ENCODE measurements around the gene SAP130. TPM values are rescaled to one million over a fixed set of nuclear protein-coding genes. Genes with fewer than 3 reads are reported as not detected.

The SAP130 gene
- total and polyA plus RNA-seq, 7 donors: 6.3 to 14.3 (median 10.5) TPM

DNA sequence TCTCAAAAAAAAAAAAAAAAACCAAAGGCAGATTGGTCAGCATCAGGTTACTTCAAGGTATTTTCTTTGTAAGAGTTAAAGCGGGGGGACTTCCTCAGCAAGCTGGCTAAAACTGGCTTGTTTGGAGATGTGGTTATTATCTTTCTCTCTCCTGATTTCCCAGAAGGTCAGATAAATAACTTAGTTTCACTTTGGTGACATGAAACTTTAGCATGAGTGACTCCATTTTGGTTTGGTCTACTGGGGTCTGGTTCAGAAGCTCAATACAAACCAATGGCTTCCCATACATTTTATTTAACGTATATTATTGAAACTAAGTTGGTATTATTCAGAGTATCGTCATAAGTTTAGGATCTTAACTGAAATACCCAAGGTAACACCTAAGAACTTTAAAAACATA is 100.5 kb downstream of the SAP130 start:
- no peaks in the 10 kb centered on the region for H3K9me3 ChIP-seq
- whole genome bisulfite sequencing, 3 donors: 85 to 94% (median 89%) methylated on average over 3 of the region's 3 CpGs
- H3K36me3 ChIP-seq (ENCODE audit: insufficient read depth in 1 of 2, low read depth in 1 of 2): no peaks in the 10 kb centered on the region
- H3K27me3 ChIP-seq (ENCODE audit: insufficient read depth in 3 of 3, low read length in 2 of 3): no peaks in the 10 kb centered on the region
- H3K4me3 ChIP-seq: no peak overlapping the region
- H3K27ac ChIP-seq: no peak overlapping the region
- TF ChIP-seq, protein P1, sequence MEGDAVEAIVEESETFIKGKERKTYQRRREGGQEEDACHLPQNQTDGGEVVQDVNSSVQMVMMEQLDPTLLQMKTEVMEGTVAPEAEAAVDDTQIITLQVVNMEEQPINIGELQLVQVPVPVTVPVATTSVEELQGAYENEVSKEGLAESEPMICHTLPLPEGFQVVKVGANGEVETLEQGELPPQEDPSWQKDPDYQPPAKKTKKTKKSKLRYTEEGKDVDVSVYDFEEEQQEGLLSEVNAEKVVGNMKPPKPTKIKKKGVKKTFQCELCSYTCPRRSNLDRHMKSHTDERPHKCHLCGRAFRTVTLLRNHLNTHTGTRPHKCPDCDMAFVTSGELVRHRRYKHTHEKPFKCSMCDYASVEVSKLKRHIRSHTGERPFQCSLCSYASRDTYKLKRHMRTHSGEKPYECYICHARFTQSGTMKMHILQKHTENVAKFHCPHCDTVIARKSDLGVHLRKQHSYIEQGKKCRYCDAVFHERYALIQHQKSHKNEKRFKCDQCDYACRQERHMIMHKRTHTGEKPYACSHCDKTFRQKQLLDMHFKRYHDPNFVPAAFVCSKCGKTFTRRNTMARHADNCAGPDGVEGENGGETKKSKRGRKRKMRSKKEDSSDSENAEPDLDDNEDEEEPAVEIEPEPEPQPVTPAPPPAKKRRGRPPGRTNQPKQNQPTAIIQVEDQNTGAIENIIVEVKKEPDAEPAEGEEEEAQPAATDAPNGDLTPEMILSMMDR (IDR thresholded peaks at IDR 0.05): no peak
- ATAC-seq: no peak
- no peaks in the 10 kb centered on the region for H3K4me1 ChIP-seq
- no peak for DNase-seq
- intact Hi-C loops (cut with DNase I): no loop called here

DNA sequence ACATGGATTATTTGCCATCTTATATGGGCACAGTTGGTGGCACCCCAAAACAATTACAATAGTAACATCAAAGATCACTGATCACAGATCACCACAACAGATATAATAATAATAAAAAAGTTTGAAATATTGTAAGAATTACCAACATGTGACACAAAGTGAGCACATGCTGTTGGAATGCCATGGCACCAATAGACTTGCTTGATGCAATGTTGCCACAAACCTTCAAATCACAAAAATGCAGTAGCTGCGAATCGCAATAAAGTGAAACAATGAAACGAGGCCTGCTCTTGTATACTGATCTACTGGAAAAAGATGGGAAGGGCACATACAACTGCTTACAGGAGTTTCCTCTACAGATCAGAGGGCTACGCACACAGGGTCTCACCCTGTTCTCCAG is 109.9 kb downstream of the SAP130 start:
- Histone ChIP-seq H3K27me3 (ENCODE audit: insufficient read depth in 3 of 3, low read length in 2 of 3) (no peaks in the 10 kb centered on the region), H3K4me1 (no peaks in the 10 kb centered on the region), H3K9me3 (no peaks in the 10 kb centered on the region), H3K27ac (no peak overlapping the region), H3K36me3 (ENCODE audit: insufficient read depth in 1 of 2, low read depth in 1 of 2) (no peaks in the 10 kb centered on the region), H3K4me3 (no peak overlapping the region)
- 94 to 96% (median 95%) methylated on average over 4 of the region's 4 CpGs for WGBS, 3 donors
- intact Hi-C loops (cut with DNase I): no loop called here
- TF ChIP-seq, protein P1 (IDR thresholded peaks at IDR 0.05): no peak
- no peak for ATAC-seq
- no peak for DNase-seq

DNA sequence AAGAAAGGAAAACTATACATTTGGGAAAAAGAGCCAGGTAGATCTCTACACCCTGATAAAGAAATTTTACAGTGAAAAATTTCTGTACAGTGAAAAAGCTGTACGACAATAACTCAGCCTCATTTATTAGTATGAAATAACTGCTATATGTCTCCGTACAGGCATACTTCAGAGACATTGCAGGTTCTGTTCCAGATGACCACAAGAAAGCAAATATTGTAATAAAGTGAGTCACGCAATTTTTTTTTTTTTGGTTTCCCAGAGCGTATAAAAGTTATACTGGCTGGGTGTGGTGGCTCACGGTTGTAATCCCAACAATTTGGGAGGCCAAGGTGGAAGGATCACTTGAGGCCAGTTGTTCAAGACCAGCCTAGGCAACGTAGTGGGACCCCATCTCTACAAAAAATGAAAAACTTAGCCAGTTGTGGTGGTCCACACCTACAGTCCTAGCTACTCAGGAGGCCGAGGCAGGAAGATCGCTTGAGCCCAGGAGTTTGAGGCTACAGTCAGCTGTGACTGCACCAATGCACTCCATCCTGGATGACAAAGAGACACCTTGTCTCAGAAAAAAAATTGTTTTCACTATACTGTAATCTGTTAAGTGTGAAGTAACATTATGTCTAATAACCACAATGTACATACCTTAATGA is 113.9 kb downstream of the SAP130 start:
- H3K36me3 ChIP-seq (ENCODE audit: insufficient read depth in 1 of 2, low read depth in 1 of 2): no peaks in the 10 kb centered on the region
- 87 to 91% (median 88%) methylated on average over 8 of the region's 8 CpGs for WGBS, 3 donors
- H3K4me3 ChIP-seq: no peak overlapping the region
- TF ChIP-seq, protein P1 (IDR thresholded peaks at IDR 0.05): no peak
- H3K27ac ChIP-seq: no peak overlapping the region
- ATAC-seq (no peak), DNase-seq (no peak)
- H3K27me3 ChIP-seq (ENCODE audit: insufficient read depth in 3 of 3, low read length in 2 of 3): no peaks in the 10 kb centered on the region
- no peaks in the 10 kb centered on the region for H3K4me1 ChIP-seq
- intact Hi-C loops (cut with DNase I): no loop called here
- no peaks in the 10 kb centered on the region for H3K9me3 ChIP-seq

DNA sequence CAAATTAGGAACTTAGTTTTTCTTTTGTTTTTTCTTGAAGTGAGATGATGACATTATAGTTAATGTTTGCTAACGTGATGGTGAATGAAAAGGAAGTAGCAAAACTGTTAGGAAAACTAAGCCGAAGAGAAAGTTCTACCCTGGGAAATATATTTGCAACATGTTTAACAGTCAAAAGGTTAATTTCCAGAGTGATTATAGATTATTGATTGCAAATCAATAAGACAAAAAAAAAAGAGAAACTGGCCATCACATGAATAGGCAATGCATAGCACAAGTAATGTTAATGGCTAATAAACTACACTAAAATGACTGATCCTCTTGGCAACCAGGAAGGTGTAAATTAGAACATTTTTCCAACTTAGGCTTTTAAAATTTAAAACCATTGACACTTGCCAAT is 116.1 kb downstream of the SAP130 start:
- ATAC-seq: no peak
- intact Hi-C loops (cut with DNase I): no loop called here

More for the DNA sequence above, 116.1 kb downstream of the SAP130 start:
- H3K4me1 ChIP-seq: no peaks in the 10 kb centered on the region
- peaks cover 0 to 5% (median 2%) of the 10 kb centered on the region in 3 donors for H3K27me3 ChIP-seq (ENCODE audit: insufficient read depth in 3 of 3, low read length in 2 of 3)
- no peaks in the 10 kb centered on the region for H3K36me3 ChIP-seq (ENCODE audit: insufficient read depth in 1 of 2, low read depth in 1 of 2)
- no peak for DNase-seq
- no peak overlapping the region for H3K4me3 ChIP-seq
- TF ChIP-seq, protein P1 (IDR thresholded peaks at IDR 0.05): no peak
- WGBS, 3 donors: 62 to 74% (median 67%) methylated on average over 2 of the region's 2 CpGs
- no peaks in the 10 kb centered on the region for H3K9me3 ChIP-seq
- no peak overlapping the region for H3K27ac ChIP-seq
